ENCODE results near the gene MPPED2. TPM values are rescaled to one million over a fixed set of nuclear protein-coding genes. Genes with fewer than 3 reads are reported as not detected.

MPPED2 gene
- total RNA-seq, 2 donors from 2014 or later = 0.24 TPM; not detected in 1

- no peak for ATAC-seq
- Mint-ChIP-seq H3K9me3 (peaks cover 3% of the 10 kb centered on the region), H3K27ac (no peak overlapping the region), H3K27me3 (peaks cover 8 to 15% of the 10 kb centered on the region in 2 donors), H3K4me3 (no peak overlapping the region), H3K4me1 (ENCODE audit: low read depth in 2 of 2) (no peaks in the 10 kb centered on the region), H3K36me3 (no peaks in the 10 kb centered on the region)
- DNase-seq (ENCODE audit: low spot score) = no peak
Measured at GRCh38 chr11:30502305-30502704, 83.8 kb downstream of the MPPED2 start.

DNA sequence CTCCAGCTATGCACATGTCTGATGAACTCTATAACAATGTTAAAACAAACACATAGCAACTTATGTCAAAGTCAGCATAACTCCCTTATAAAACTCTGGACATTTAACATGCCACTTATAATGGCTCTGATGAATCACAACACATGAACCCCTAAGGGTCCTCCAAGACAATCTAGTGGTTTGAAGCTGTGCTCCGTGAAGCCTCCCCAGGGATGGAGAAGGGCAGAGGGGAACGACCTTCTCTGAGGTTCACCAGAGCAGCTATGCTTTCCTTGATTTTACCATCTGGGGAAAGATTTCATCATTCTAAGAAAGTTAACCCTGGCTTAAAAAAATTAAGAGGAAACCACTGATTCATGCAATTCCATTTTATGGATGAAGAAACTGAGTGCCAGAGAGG, 84.4 kb downstream of the MPPED2 start:
- Mint-ChIP-seq H3K36me3 (no peaks in the 10 kb centered on the region), H3K27me3 (peaks cover 8 to 15% of the 10 kb centered on the region in 2 donors), H3K9me3 (peaks cover 3% of the 10 kb centered on the region), H3K27ac (no peak overlapping the region), H3K4me1 (ENCODE audit: low read depth in 2 of 2) (no peaks in the 10 kb centered on the region), H3K4me3 (no peak overlapping the region)
- DNase-seq (ENCODE audit: low spot score) = no peak
- no peak for ATAC-seq

DNA sequence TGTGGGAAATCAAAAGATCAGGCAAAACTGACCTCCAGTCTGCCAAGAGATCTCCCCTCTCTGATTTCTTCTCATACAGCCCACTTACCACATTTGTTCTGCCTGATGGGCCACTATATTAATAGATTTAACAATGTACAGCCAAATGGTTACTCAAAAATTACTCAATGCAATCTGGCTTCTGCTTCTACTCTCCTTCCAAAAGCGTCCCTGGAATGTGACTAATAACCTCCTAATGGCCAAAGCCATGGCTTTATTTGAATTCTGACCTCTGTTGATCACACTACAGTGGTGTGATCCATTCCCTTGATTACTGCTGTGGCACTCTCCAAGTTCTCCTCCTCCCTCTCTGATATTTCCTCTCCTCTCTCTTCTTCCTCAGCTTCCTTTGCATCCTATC, 86.2 kb downstream of the MPPED2 start:
- no peaks in the 10 kb centered on the region for H3K4me1 Mint-ChIP-seq (ENCODE audit: low read depth in 2 of 2)
- H3K4me3 Mint-ChIP-seq = no peak overlapping the region
- peaks cover 6 to 8% of the 10 kb centered on the region in 2 donors for H3K27me3 Mint-ChIP-seq
- DNase-seq (ENCODE audit: low spot score) (no peak), ATAC-seq (no peak)
- peaks cover 3% of the 10 kb centered on the region for H3K9me3 Mint-ChIP-seq
- H3K27ac Mint-ChIP-seq = no peak overlapping the region
- no peaks in the 10 kb centered on the region for H3K36me3 Mint-ChIP-seq

DNA sequence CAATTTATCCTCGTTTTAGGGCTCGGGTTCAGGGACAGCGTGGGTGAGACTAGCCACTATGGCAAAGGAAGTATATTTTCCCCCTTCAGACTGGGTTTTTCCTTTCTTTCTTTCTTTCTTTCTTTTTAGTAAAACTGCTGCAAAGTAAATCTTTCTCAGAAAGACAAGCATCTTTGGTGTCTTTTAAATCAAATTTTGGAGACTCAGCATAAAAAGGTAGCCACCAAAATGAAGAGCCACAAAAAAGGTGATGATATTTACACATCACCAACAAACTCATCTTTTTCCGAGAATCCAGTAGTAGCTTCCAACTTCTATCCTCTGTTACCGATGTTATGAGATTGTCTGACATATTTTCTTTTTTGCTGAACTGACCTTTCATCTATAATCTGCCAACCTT, 88.6 kb downstream of the MPPED2 start:
- H3K27me3 Mint-ChIP-seq = peaks cover 4 to 6% of the 10 kb centered on the region in 2 donors
- no peaks in the 10 kb centered on the region for H3K36me3 Mint-ChIP-seq
- H3K4me3 Mint-ChIP-seq = no peak overlapping the region
- peaks cover 3% of the 10 kb centered on the region for H3K9me3 Mint-ChIP-seq
- ATAC-seq = no peak
- no peak overlapping the region for H3K27ac Mint-ChIP-seq
- no peaks in the 10 kb centered on the region for H3K4me1 Mint-ChIP-seq (ENCODE audit: low read depth in 2 of 2)
- no peak for DNase-seq (ENCODE audit: low spot score)

DNA sequence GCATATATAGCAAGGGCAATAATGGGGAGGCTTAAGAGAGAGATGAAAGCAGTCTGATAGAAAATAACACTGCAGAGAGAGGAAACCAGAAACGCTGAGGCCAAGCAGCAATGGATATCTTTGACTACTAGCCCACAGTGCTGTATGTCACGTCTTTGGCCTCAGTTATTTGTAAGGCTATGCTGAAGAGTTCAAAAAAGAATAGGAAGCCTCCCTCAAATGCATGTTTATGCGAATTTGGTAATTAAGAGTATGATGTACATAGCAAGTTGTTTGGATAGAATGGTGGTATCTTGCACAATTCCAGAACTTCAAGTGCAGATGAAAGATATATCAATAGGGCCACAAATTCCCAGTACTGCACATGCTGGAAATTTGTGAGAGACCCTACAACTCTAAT, 89.2 kb downstream of the MPPED2 start:
- peaks cover 3% of the 10 kb centered on the region for H3K9me3 Mint-ChIP-seq

GRCh38 chr11:30495437-30495836, 90.7 kb downstream of the MPPED2 start:
- ATAC-seq (no peak), DNase-seq (ENCODE audit: low spot score) (no peak)
- H3K27ac Mint-ChIP-seq = no peak overlapping the region
- no peaks in the 10 kb centered on the region for H3K4me1 Mint-ChIP-seq (ENCODE audit: low read depth in 2 of 2)
- no peaks in the 10 kb centered on the region for H3K36me3 Mint-ChIP-seq
- peaks cover 3% of the 10 kb centered on the region for H3K9me3 Mint-ChIP-seq
- peaks cover 0 to 9% of the 10 kb centered on the region in 2 donors for H3K27me3 Mint-ChIP-seq
- no peak overlapping the region for H3K4me3 Mint-ChIP-seq

More for the DNA sequence above, 89.2 kb downstream of the MPPED2 start:
- DNase-seq (ENCODE audit: low spot score) (no peak), ATAC-seq (no peak)
- no peak overlapping the region for H3K4me3 Mint-ChIP-seq
- H3K36me3 Mint-ChIP-seq = no peaks in the 10 kb centered on the region
- H3K27ac Mint-ChIP-seq = no peak overlapping the region
- H3K4me1 Mint-ChIP-seq (ENCODE audit: low read depth in 2 of 2) = no peaks in the 10 kb centered on the region
- peaks cover 0 to 6% of the 10 kb centered on the region in 2 donors for H3K27me3 Mint-ChIP-seq

- ATAC-seq = no peak
- Mint-ChIP-seq H3K4me3 (no peak overlapping the region), H3K27me3 (peaks cover 0 to 5% of the 10 kb centered on the region in 2 donors), H3K9me3 (no peaks in the 10 kb centered on the region), H3K36me3 (no peaks in the 10 kb centered on the region), H3K27ac (no peak overlapping the region), H3K4me1 (ENCODE audit: low read depth in 2 of 2) (no peaks in the 10 kb centered on the region)
- no peak for DNase-seq (ENCODE audit: low spot score)
Measured at GRCh38 chr11:30489511-30489910, 96.6 kb downstream of the MPPED2 start.

DNA sequence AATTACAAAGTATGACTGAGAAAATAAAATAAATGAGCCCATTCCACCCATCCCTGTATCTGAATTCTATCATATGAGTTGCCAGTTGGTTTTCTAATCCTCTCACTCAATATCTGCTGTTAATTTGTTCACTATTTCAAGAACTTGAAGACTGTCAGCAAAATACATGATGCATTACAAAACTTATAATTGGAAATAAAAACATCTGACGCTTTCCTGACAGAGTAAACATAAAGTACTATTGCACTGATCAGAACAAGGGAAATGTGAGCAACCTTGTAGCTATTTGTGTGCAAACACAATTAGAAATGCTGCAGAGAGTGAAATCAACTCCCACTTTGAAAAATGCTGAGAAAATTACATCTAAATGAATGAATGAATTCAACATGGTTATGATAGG, 97.1 kb downstream of the MPPED2 start:
- H3K4me1 Mint-ChIP-seq (ENCODE audit: low read depth in 2 of 2) = no peaks in the 10 kb centered on the region
- no peaks in the 10 kb centered on the region for H3K36me3 Mint-ChIP-seq
- no peaks in the 10 kb centered on the region for H3K9me3 Mint-ChIP-seq
- no peak overlapping the region for H3K27ac Mint-ChIP-seq
- DNase-seq (ENCODE audit: low spot score) (no peak), ATAC-seq (no peak)
- H3K27me3 Mint-ChIP-seq = peaks cover 0 to 5% of the 10 kb centered on the region in 2 donors
- H3K4me3 Mint-ChIP-seq = no peak overlapping the region

- Mint-ChIP-seq H3K27ac (no peak overlapping the region), H3K4me1 (ENCODE audit: low read depth in 2 of 2) (no peaks in the 10 kb centered on the region), H3K27me3 (peaks cover 0 to 5% of the 10 kb centered on the region in 2 donors), H3K9me3 (no peaks in the 10 kb centered on the region), H3K36me3 (no peaks in the 10 kb centered on the region), H3K4me3 (no peak overlapping the region)
- ATAC-seq (no peak), DNase-seq (ENCODE audit: low spot score) (no peak)
Measured at GRCh38 chr11:30488304-30488998, 97.7 kb downstream of the MPPED2 start.

DNA sequence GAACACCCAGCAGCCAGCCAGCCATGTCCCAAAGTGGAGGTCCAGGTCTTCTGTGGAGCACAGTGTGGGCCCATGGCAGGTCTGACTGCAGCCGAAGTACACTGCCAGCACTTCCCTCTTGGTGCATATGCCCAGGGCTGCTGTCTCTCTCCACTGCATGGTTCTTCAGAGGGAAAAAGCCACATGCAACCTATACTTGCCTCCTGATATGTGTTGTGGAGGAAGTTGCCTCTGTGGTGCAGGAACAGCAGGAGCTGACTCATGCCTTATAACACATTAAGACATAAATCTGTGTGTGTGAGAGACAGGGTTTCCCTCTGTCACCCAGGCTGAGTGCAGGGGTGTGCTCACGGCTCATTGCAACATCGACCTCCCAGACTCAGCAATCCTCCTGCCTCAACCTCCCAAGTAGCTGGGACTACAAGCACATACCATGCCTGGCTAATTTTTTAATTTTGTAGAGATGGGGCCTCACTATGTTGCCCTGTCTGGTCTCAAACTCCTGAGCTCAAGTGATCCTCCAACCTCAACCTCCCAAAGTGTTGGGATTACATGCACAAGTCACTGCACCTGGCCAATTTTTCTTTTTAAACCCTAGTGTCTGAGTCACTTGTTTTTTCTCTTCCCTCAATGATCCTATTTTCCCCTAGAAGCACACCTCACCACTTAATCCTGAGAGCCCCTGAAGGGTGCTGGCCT, 98.8 kb downstream of the MPPED2 start:
- Mint-ChIP-seq H3K4me3 (no peak overlapping the region), H3K27ac (no peak overlapping the region), H3K9me3 (no peaks in the 10 kb centered on the region), H3K27me3 (peaks cover 0 to 5% of the 10 kb centered on the region in 2 donors), H3K4me1 (ENCODE audit: low read depth in 2 of 2) (no peaks in the 10 kb centered on the region), H3K36me3 (no peaks in the 10 kb centered on the region)
- peak in 1 of 2 donors; percentile 57 for ATAC-seq
- no peak for DNase-seq (ENCODE audit: low spot score)

DNA sequence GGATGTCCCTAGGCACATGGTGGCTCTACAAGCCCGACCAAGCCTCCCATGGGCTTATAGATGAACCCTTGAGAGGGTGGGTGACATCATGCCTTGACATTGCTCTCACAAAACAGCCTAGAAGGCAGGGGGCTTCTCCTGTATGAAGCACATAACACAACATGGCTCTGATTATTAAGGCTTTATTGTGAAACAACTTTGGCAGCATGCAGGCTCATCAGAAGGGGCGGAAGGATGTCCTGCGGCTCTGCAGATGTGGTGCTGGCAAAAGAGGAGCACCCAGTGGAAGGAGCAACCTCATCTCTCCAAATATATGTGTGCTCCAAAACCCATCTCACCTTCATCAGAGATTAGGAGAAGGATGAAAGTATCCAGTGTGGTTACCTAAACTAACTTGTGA, 100.4 kb downstream of the MPPED2 start:
- no peak for ATAC-seq
- Mint-ChIP-seq H3K27me3 (no peaks in the 10 kb centered on the region), H3K4me1 (ENCODE audit: low read depth in 2 of 2) (no peaks in the 10 kb centered on the region), H3K9me3 (no peaks in the 10 kb centered on the region), H3K36me3 (no peaks in the 10 kb centered on the region), H3K4me3 (no peak overlapping the region), H3K27ac (no peak overlapping the region)
- no peak for DNase-seq (ENCODE audit: low spot score)

DNA sequence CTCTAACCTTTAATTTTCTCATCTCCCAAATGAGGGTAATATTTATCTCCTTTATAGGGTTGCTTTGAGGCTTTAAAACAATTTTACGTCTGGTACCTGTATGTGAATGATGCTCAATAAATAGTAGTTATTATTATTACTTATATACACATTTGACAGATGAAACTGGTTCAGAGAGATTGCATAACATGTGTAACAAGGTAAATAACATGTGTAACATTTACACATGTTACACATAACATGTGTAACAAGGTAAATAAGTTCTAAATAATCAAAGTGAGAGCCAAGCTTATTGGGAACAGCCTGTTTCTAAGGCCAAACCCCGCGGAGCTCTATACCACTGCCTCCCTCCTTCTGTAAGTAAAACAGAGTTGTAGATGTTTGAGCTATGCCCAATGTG, 100.9 kb downstream of the MPPED2 start:
- Mint-ChIP-seq H3K27ac (no peak overlapping the region), H3K9me3 (no peaks in the 10 kb centered on the region), H3K27me3 (no peaks in the 10 kb centered on the region), H3K4me3 (no peak overlapping the region), H3K36me3 (no peaks in the 10 kb centered on the region), H3K4me1 (ENCODE audit: low read depth in 2 of 2) (no peaks in the 10 kb centered on the region)
- DNase-seq (ENCODE audit: low spot score) = no peak
- no peak for ATAC-seq

DNA sequence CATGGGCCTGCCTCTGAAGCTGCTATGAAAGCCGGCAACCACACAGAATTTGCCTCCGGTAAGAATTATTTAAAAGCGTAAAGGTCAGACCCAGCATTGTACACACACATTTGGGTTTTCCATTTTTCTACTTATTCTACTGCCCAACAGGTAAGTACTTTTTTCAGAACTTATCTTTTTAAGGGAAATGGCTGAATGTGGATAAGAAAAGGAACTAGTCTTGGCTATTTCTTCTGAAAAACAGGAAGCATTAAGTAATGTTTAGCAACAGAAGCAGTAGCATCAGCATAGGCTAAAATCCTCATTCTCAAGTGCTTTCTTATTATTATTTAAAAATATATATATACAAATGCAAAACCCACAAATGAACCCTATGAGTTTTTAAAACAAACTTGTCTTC, 103.1 kb downstream of the MPPED2 start:
- Mint-ChIP-seq H3K4me3 (no peak overlapping the region), H3K27me3 (peaks cover 0 to 1% of the 10 kb centered on the region in 2 donors), H3K27ac (no peak overlapping the region), H3K9me3 (no peaks in the 10 kb centered on the region), H3K36me3 (no peaks in the 10 kb centered on the region), H3K4me1 (ENCODE audit: low read depth in 2 of 2) (no peaks in the 10 kb centered on the region)
- DNase-seq (ENCODE audit: low spot score) = no peak
- ATAC-seq = no peak

DNA sequence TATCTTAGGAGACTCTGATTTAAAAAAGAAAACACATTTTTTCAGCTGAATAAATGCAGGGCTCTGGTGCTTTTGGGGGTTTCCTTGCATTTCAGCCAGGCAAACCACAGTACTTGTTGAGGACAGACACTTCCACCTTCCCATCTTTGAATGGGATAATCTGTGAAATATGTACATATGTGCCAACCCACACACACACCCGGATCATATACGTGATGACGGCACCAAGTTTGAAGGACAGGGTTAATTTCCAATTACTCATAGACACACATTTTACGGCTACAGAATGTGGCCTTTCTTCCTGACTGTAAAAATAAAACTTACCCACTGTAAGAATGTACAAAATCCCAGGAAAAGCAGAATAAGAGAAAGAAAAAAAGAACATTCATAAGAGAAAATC, 104.4 kb downstream of the MPPED2 start:
- H3K36me3 Mint-ChIP-seq = no peaks in the 10 kb centered on the region
- no peak for DNase-seq (ENCODE audit: low spot score)
- H3K4me3 Mint-ChIP-seq = no peak overlapping the region
- H3K27me3 Mint-ChIP-seq = peaks cover 5 to 10% of the 10 kb centered on the region in 2 donors
- H3K9me3 Mint-ChIP-seq = no peaks in the 10 kb centered on the region
- no peak for ATAC-seq
- H3K4me1 Mint-ChIP-seq (ENCODE audit: low read depth in 2 of 2) = no peaks in the 10 kb centered on the region
- H3K27ac Mint-ChIP-seq = no peak overlapping the region
